Small intestine (tissue), 16 donors: Measurements from ENCODE around the gene UQCR10. TPM values are rescaled to one million over a fixed set of nuclear protein-coding genes. Genes with fewer than 3 reads are reported as not detected.

Source experiments
- DNase-seq, 2 donors: peaks; one replicate each; pipeline versions ENCODE4 v3.0.0 to v3.0.0-alpha.2; 2013
- FAIRE-seq: peaks from 2 replicates; lab custom pipeline; 2012; peaks lifted over from hg19 to GRCh38; lab: Jason Lieb, UNC
- H3K27ac ChIP-seq, 3 donors: one replicate each; pipeline ENCODE4 v1.5.1; 2013; ENCODE audit warnings: low read length in 2 of 3, mild to moderate bottlenecking in 2 of 3, control low read depth in 1 of 3, inconsistent platforms in 1 of 3, low read depth in 1 of 3, moderate library complexity in 1 of 3
- H3K27me3 ChIP-seq, 3 donors: one replicate each; pipeline ENCODE4 v1.6.1; 2013; ENCODE audit warnings: low read length in 3 of 3, inconsistent platforms in 1 of 3; ENCODE audit not compliant: control insufficient read depth in 3 of 3, insufficient read depth in 3 of 3
- H3K36me3 ChIP-seq, 3 donors: one replicate each; pipeline ENCODE4 v1.6.1; 2013; ENCODE audit warnings: low read length in 3 of 3, inconsistent platforms in 1 of 3, low read depth in 1 of 3, mild to moderate bottlenecking in 1 of 3, moderate library complexity in 1 of 3; ENCODE audit not compliant: control insufficient read depth in 3 of 3, insufficient read depth in 2 of 3
- H3K4me1 ChIP-seq, 3 donors: one replicate each; pipeline ENCODE4 v1.6.1; 2013; ENCODE audit warnings: low read length in 2 of 3, inconsistent platforms in 1 of 3, low read depth in 1 of 3, mild to moderate bottlenecking in 1 of 3, moderate library complexity in 1 of 3; ENCODE audit not compliant: control insufficient read depth in 3 of 3, insufficient read depth in 2 of 3
- H3K4me3 ChIP-seq, 3 donors: one replicate each; pipeline ENCODE4 v1.5.1; 2013; ENCODE audit warnings: low read length in 3 of 3, control low read depth in 1 of 3, inconsistent platforms in 1 of 3, low read depth in 1 of 3, mild to moderate bottlenecking in 1 of 3, moderate library complexity in 1 of 3
- H3K9me3 ChIP-seq, 2 donors: one replicate each; pipeline ENCODE4 v1.6.1; 2013; ENCODE audit warnings: low read depth in 1 of 2, low read length in 1 of 2; ENCODE audit not compliant: control insufficient read depth in 2 of 2, insufficient read depth in 1 of 2
- WGBS, 3 donors: extraction: QIAGEN DNeasy Blood & Tissue Kit; methylation state at CpG; one replicate each; pipeline ENCODE4 v1.1.7; 2013; 5-methylcytosine and 5-hydroxymethylcytosine counted together
- long read RNA-seq, 10 donors: transcript quantifications; one replicate each; lab custom pipeline, GENCODE V29; 2026
- polyA plus RNA-seq, 4 donors: library from polyadenylated mRNA; stranded (reverse) in 3 of 4; unstranded in 1 of 4; fragments of 200-250 nt in 3 of 4; fragments of 120-200 nt in 1 of 4; gene quantifications; one replicate each; pipeline versions ENCODE4 v1.2.1 to v1.2.3, GENCODE V29; 2013
- donor health status: healthy with polysubstance abuse.
- donor health status: control.
- donor health status: control.
- donor health status: Bipolar disorder and iron deficiency.
- donor health status: healthy.

Gene UQCR10
- 100 to 1,000 TPM; 111 to 564 (median 343) TPM for polyA plus RNA-seq
- long read RNA-seq, donor 1, transcript UQCR10-202 (2 exons, 584 nt), result minor isoform, 74 of 489 reads
- long read RNA-seq, donor 1, transcript UQCR10-201 (2 exons, 916 nt), result major isoform, 380 of 489 reads
- long read RNA-seq, donor 1, partial matches to known transcripts, result 24 of 489 reads
- long read RNA-seq, donor 1, other reads (novel, unspliced or antisense), result 11 of 489 reads
- long read RNA-seq, donor 2, transcript UQCR10-201 (2 exons, 916 nt), result major isoform, 102 of 118 reads
- long read RNA-seq, donor 2, transcript UQCR10-202 (2 exons, 584 nt), result minor isoform, 16 of 118 reads
- long read RNA-seq, donor 2, partial matches to known transcripts, result 0 of 118 reads
- long read RNA-seq, donor 2, other reads (novel, unspliced or antisense), result 0 of 118 reads
- long read RNA-seq, donor 3, transcript UQCR10-201 (2 exons, 916 nt), result major isoform, 118 of 148 reads
- long read RNA-seq, donor 3, transcript UQCR10-202 (2 exons, 584 nt), result minor isoform, 16 of 148 reads
- long read RNA-seq, donor 3, partial matches to known transcripts, result 14 of 148 reads
- long read RNA-seq, donor 3, other reads (novel, unspliced or antisense), result 0 of 148 reads
- long read RNA-seq, donor 4, transcript UQCR10-201 (2 exons, 916 nt), result major isoform, 7 of 7 reads
- long read RNA-seq, donor 4, partial matches to known transcripts, result 0 of 7 reads
- long read RNA-seq, donor 4, other reads (novel, unspliced or antisense), result 0 of 7 reads
- long read RNA-seq, donor 5, transcript UQCR10-201 (2 exons, 916 nt), result major isoform, 76 of 84 reads
- long read RNA-seq, donor 5, partial matches to known transcripts, result 5 of 84 reads
- long read RNA-seq, donor 5, other reads (novel, unspliced or antisense), result 0 of 84 reads
- long read RNA-seq, donor 6, transcript UQCR10-202 (2 exons, 584 nt), result minor isoform, 21 of 177 reads
- long read RNA-seq, donor 6, transcript UQCR10-201 (2 exons, 916 nt), result major isoform, 150 of 177 reads
- long read RNA-seq, donor 6, partial matches to known transcripts, result 6 of 177 reads
- long read RNA-seq, donor 6, other reads (novel, unspliced or antisense), result 0 of 177 reads
- long read RNA-seq, donor 7, transcript UQCR10-202 (2 exons, 584 nt), result minor isoform, 79 of 745 reads
- long read RNA-seq, donor 7, transcript UQCR10-201 (2 exons, 916 nt), result major isoform, 660 of 745 reads
- long read RNA-seq, donor 7, partial matches to known transcripts, result 0 of 745 reads
- long read RNA-seq, donor 7, other reads (novel, unspliced or antisense), result 6 of 745 reads
- long read RNA-seq, donor 8, transcript UQCR10-201 (2 exons, 916 nt), result major isoform, 15 of 17 reads
- long read RNA-seq, donor 8, partial matches to known transcripts, result 0 of 17 reads
- long read RNA-seq, donor 8, other reads (novel, unspliced or antisense), result 0 of 17 reads
- long read RNA-seq, donor 9, transcript UQCR10-201 (2 exons, 916 nt), result major isoform, 50 of 55 reads
- long read RNA-seq, donor 9, transcript UQCR10-202 (2 exons, 584 nt), result minor isoform, 5 of 55 reads
- long read RNA-seq, donor 9, partial matches to known transcripts, result 0 of 55 reads
- long read RNA-seq, donor 9, other reads (novel, unspliced or antisense), result 0 of 55 reads
- long read RNA-seq, donor 10, transcript UQCR10-201 (2 exons, 916 nt), result major isoform, 240 of 256 reads
- long read RNA-seq, donor 10, transcript UQCR10-202 (2 exons, 584 nt), result minor isoform, 16 of 256 reads
- long read RNA-seq, donor 10, partial matches to known transcripts, result 0 of 256 reads
- long read RNA-seq, donor 10, other reads (novel, unspliced or antisense), result 0 of 256 reads

GRCh38 chr22:29767171-29768051, at the start of gene UQCR10:
Gene UQCR10, plus strand, starts transcription at chr22:29767369. Its CDS starts 30 bp downstream, at chr22:29767399.
- 0 to 12% (median 0%) methylated on average over 46 of the region's 46 CpGs for WGBS, 3 donors
- Histone ChIP-seq H3K27me3 (no peaks in the 10 kb centered on the region), H3K9me3 (no peaks in the 10 kb centered on the region), H3K4me1 (peaks cover 0 to 12% (median 5%) of the 10 kb centered on the region in 3 donors), H3K36me3 (peaks cover 3 to 24% (median 11%) of the 10 kb centered on the region in 3 donors), H3K27ac (peak within 1 kb of the TSS; percentile 89 to 91 (median 90)), H3K4me3 (peak within 1 kb of the TSS; percentile 56 to 86 (median 69))
- peak; percentile 92 to 96 for DNase-seq
- FAIRE-seq, result no peak

GRCh38 chr22:29717789-29718188, 49.4 kb upstream of the UQCR10 start:
- Histone ChIP-seq H3K9me3 (no peaks in the 10 kb centered on the region), H3K4me1 (no peaks in the 10 kb centered on the region), H3K27me3 (peaks cover 0 to 66% (median 21%) of the 10 kb centered on the region in 3 donors), H3K4me3 (no peak overlapping the region), H3K27ac (no peak overlapping the region), H3K36me3 (no peaks in the 10 kb centered on the region)
- 84 to 89% (median 86%) methylated on average over 11 of the region's 11 CpGs for WGBS, 3 donors
- DNase-seq, result no peak
- no peak for FAIRE-seq

GRCh38 chr22:29718949-29719898, 47.9 kb upstream of the UQCR10 start:
- 38 to 41% (median 41%) methylated on average over 19 to 24 of the region's 24 CpGs for WGBS, 3 donors
- H3K27me3 ChIP-seq, result peaks cover 0 to 68% (median 21%) of the 10 kb centered on the region in 3 donors

GRCh38 chr22:29719899-29720645, 47.1 kb upstream of the UQCR10 start, which contains the start of gene CABP7:
Gene CABP7, plus strand, starts transcription at chr22:29720003. Its CDS starts 422 bp downstream, at chr22:29720425.
- H3K36me3 ChIP-seq, result no peaks in the 10 kb centered on the region
- no peaks in the 10 kb centered on the region for H3K4me1 ChIP-seq
- H3K4me3 ChIP-seq, result peak within 1 kb of the TSS in 2 of 3 donors; percentile 13 to 15
- FAIRE-seq (no peak), DNase-seq (no peak)
- peaks cover 0 to 73% (median 21%) of the 10 kb centered on the region in 3 donors for H3K27me3 ChIP-seq
- WGBS, 3 donors, result 1% methylated on average over 39 to 115 of the region's 115 CpGs
- no peaks in the 10 kb centered on the region for H3K9me3 ChIP-seq
- no peak within 1 kb of the TSS for H3K27ac ChIP-seq

More at GRCh38 chr22:29718949-29719898, 47.9 kb upstream of the UQCR10 start:
- Histone ChIP-seq H3K4me1 (no peaks in the 10 kb centered on the region), H3K4me3 (peak overlapping the region in 1 of 3 donors; percentile 13), H3K36me3 (no peaks in the 10 kb centered on the region), H3K9me3 (no peaks in the 10 kb centered on the region), H3K27ac (no peak overlapping the region)
- DNase-seq (no peak), FAIRE-seq (no peak)

GRCh38 chr22:29720811-29721323, 46.3 kb upstream of the UQCR10 start:
- peaks cover 0 to 72% (median 21%) of the 10 kb centered on the region in 3 donors for H3K27me3 ChIP-seq
- DNase-seq (no peak), FAIRE-seq (no peak)
- 5 to 14% (median 9%) methylated on average over 27 to 53 of the region's 53 CpGs for WGBS, 3 donors
- H3K9me3 ChIP-seq, result no peaks in the 10 kb centered on the region
- H3K36me3 ChIP-seq, result no peaks in the 10 kb centered on the region
- peaks cover 0 to 3% (median 0%) of the 10 kb centered on the region in 3 donors for H3K4me1 ChIP-seq
- peak overlapping the region in 1 of 3 donors; percentile 15 for H3K4me3 ChIP-seq
- H3K27ac ChIP-seq, result no peak overlapping the region
